GM19468 (cell line): ENCODE measurements around the gene PPP1R12C.
A peak's percentile ranks its signal among the peaks of the same experiment; 100 is the strongest.

Experiments
- ATAC-seq: cut with Tn5 transposase; IDR thresholded peaks from one replicate; pipeline ENCODE4 v1.9.1; 2021; ENCODE audit warnings: mild to moderate bottlenecking, moderate library complexity, moderate number of reproducible peaks; ENCODE audit not compliant: unreplicated experiment; ENCODE audit errors: extremely low read depth

The PPP1R12C gene

GRCh38 chr19:55092423-55093318, 24.8 kb downstream of the PPP1R12C start:
- no peak for ATAC-seq

GRCh38 chr19:55091955-55092354, 25.5 kb downstream of the PPP1R12C start:
- ATAC-seq, result no peak

GRCh38 chr19:55091126-55091910, 26.1 kb downstream of the PPP1R12C start:
- ATAC-seq, result no peak

GRCh38 chr19:55090564-55090963, 26.9 kb downstream of the PPP1R12C start:
- no peak for ATAC-seq

GRCh38 chr19:55089342-55089944, 28.0 kb downstream of the PPP1R12C start:
- no peak for ATAC-seq

- no peak for ATAC-seq
Measured at GRCh38 chr19:55088543-55089341, 28.7 kb downstream of the PPP1R12C start.

- no peak for ATAC-seq
Measured at GRCh38 chr19:55088021-55088451, 29.4 kb downstream of the PPP1R12C start.

GRCh38 chr19:55087542-55087901, 29.9 kb downstream of the PPP1R12C start:
- ATAC-seq, result no peak

GRCh38 chr19:55086730-55087541, 30.5 kb downstream of the PPP1R12C start:
- no peak for ATAC-seq

- ATAC-seq, result no peak
Measured at GRCh38 chr19:55085923-55086715, 31.3 kb downstream of the PPP1R12C start.

- no peak for ATAC-seq
Measured at GRCh38 chr19:55084416-55084815, 33.0 kb downstream of the PPP1R12C start.

- no peak for ATAC-seq
Measured at GRCh38 chr19:55083004-55083850, 34.2 kb downstream of the PPP1R12C start.

- ATAC-seq, result no peak
Measured at GRCh38 chr19:55082020-55082851, 35.2 kb downstream of the PPP1R12C start.

- no peak for ATAC-seq
Measured at GRCh38 chr19:55081770-55082019, 35.7 kb downstream of the PPP1R12C start.

GRCh38 chr19:55080968-55081769, 36.3 kb downstream of the PPP1R12C start:
- peak; percentile 34 for ATAC-seq
